Left lung (tissue), 10 donors: ENCODE data around the gene VENTX. TPM values are rescaled to one million over a fixed set of nuclear protein-coding genes. Genes with fewer than 3 reads are reported as not detected.

Source experiments
- ATAC-seq: fragments of 200-7000 bp; cut with Tn5 transposase; one replicate; pipeline ENCODE4 v1.9.1; 2020; ENCODE audit warnings: moderate library complexity
- DNase-seq, 4 donors: peaks; one replicate each; pipeline ENCODE4 v3.0.0-alpha.2; 2013 to 2020
- H3K27ac ChIP-seq, 2 donors: fragments of 200-600 bp; sonication (generic) in 1 of 2; one replicate each; pipeline versions ENCODE4 v1.5.0 to v1.8.0; 2020 to 2021
- H3K27me3 ChIP-seq, 2 donors: fragments of 200-600 bp; sonication (generic) in 1 of 2; one replicate each; pipeline versions ENCODE4 v1.5.0 to v1.8.0; 2020 to 2021
- H3K36me3 ChIP-seq, 2 donors: fragments of 200-600 bp; sonication (generic) in 1 of 2; one replicate each; pipeline versions ENCODE4 v1.5.0 to v1.8.0; 2020 to 2021
- H3K4me1 ChIP-seq, 2 donors: fragments of 200-600 bp; one replicate each; pipeline ENCODE4 v1.8.0; 2021
- H3K4me3 ChIP-seq, 2 donors: fragments of 200-600 bp; sonication (generic) in 1 of 2; one replicate each; pipeline versions ENCODE4 v1.5.0 to v1.8.0; 2020 to 2021; ENCODE audit warnings: mild to moderate bottlenecking in 1 of 2
- H3K9me3 ChIP-seq, 2 donors: fragments of 200-600 bp; sonication (generic) in 1 of 2; one replicate each; pipeline versions ENCODE4 v1.5.0 to v1.8.0; 2020 to 2021
- CTCF ChIP-seq, 2 donors: fragments of 200-600 bp; sonication (generic) in 1 of 2; IDR thresholded peaks; one replicate each; pipeline versions ENCODE4 v1.5.0 to v1.8.0; 2021; ENCODE audit warnings: antibody characterized with exemption in 2 of 2
- intact Hi-C, 2 donors: fragments of 100-400 bp; cut with DNase I; formaldehyde crosslinking; loops; one replicate each; pipeline versions ENCODE4 v1.11.2 to v1.14.2; 2022
- polyA plus RNA-seq, 6 donors: library from polyadenylated mRNA; unstranded; fragments of 120-200 nt; gene quantifications; one replicate each; pipeline ENCODE4 v1.2.1, GENCODE V29; 2013; ENCODE audit not compliant: insufficient read length in 6 of 6
- total RNA-seq, 2 donors: library from RNA; stranded (reverse); fragmentation: NEBNext Ultra II Directional; extraction: Animal tissue kit (Norgen Biotek cat#: 25700); gene quantifications; one replicate each; pipeline ENCODE4 v1.2.1, GENCODE V29; 2021
- donor health status: DM: no; HTN: yes; CAD: no.
- donor health status: DM: no; HTN: no; CAD: no.

Gene VENTX
- total and polyA plus RNA-seq, 8 donors = 0.14 to 4.1 (median 0.25) TPM

- Histone ChIP-seq H3K4me3 (peak within 1 kb of the TSS in 1 of 2 donors; percentile 59), H3K9me3 (no peaks in the 10 kb centered on the region), H3K27ac (peak within 1 kb of the TSS; percentile 19 to 96), H3K4me1 (peaks cover 5 to 63% of the 10 kb centered on the region in 2 donors), H3K27me3 (peaks cover 11 to 45% of the 10 kb centered on the region in 2 donors), H3K36me3 (peaks cover 0 to 57% of the 10 kb centered on the region in 2 donors)
- no peak for TF ChIP-seq CTCF (IDR thresholded peaks at IDR 0.05)
- ATAC-seq (peak; percentile 52), DNase-seq (peak in 1 of 4 donors; percentile 93)
- intact Hi-C loops = no loop called here
Observed at GRCh38 chr10:133276435-133277201, 39.0 kb downstream of the VENTX start, which contains the start of gene ADAM8. Gene ADAM8, minus strand, starts transcription at chr10:133276868. Its CDS starts 51 bp downstream, at chr10:133276817.

GRCh38 chr10:133277277-133277992, 39.8 kb downstream of the VENTX start:
- peaks cover 5 to 63% of the 10 kb centered on the region in 2 donors for H3K4me1 ChIP-seq
- ATAC-seq = no peak
- intact Hi-C loops = no loop called here

GRCh38 chr10:133277993-133278576, 40.4 kb downstream of the VENTX start:
- Histone ChIP-seq H3K27me3 (peaks cover 11 to 43% of the 10 kb centered on the region in 2 donors), H3K4me1 (peaks cover 5 to 63% of the 10 kb centered on the region in 2 donors), H3K4me3 (peak overlapping the region in 1 of 2 donors; percentile 28), H3K36me3 (peaks cover 0 to 57% of the 10 kb centered on the region in 2 donors), H3K9me3 (no peaks in the 10 kb centered on the region), H3K27ac (peak overlapping the region; percentile 59 to 96)
- no peak for ATAC-seq
- intact Hi-C loops = no loop called here
- no peak for DNase-seq
- TF ChIP-seq CTCF (IDR thresholded peaks at IDR 0.05) = no peak

More at GRCh38 chr10:133277277-133277992, 39.8 kb downstream of the VENTX start:
- Histone ChIP-seq H3K4me3 (peak overlapping the region in 1 of 2 donors; percentile 28), H3K9me3 (no peaks in the 10 kb centered on the region), H3K36me3 (peaks cover 0 to 57% of the 10 kb centered on the region in 2 donors), H3K27me3 (peaks cover 11 to 45% of the 10 kb centered on the region in 2 donors), H3K27ac (peak overlapping the region; percentile 59 to 96)
- DNase-seq = peak in 1 of 4 donors; percentile 76
- no peak for TF ChIP-seq CTCF (IDR thresholded peaks at IDR 0.05)

- H3K9me3 ChIP-seq = no peaks in the 10 kb centered on the region
- ATAC-seq (peak; percentile 49), DNase-seq (peak in 2 of 4 donors; percentile 84 to 92)
- intact Hi-C loops = no loop called here
- peaks cover 5 to 63% of the 10 kb centered on the region in 2 donors for H3K4me1 ChIP-seq
- peak overlapping the region in 1 of 2 donors; percentile 28 for H3K4me3 ChIP-seq
- TF ChIP-seq CTCF (IDR thresholded peaks at IDR 0.05) = no peak
- H3K27me3 ChIP-seq = peaks cover 11 to 37% of the 10 kb centered on the region in 2 donors
- H3K27ac ChIP-seq = peak overlapping the region; percentile 59 to 96
- peaks cover 0 to 57% of the 10 kb centered on the region in 2 donors for H3K36me3 ChIP-seq
Observed at GRCh38 chr10:133278577-133279265, 41.1 kb downstream of the VENTX start.
